DND-41 (cell line): ENCODE data around the gene GCAT.

Source experiments
- ATAC-seq: fragments of 200-7000 bp; cut with Tn5 transposase; 3 replicates; pipeline ENCODE4 v1.9.1; 2021; ENCODE audit warnings: low read depth; ENCODE audit not compliant: insufficient read depth
- DNase-seq: peaks from one replicate; pipeline ENCODE4 v3.0.0-alpha.2; 2020
- H2AFZ ChIP-seq: 2 replicates; pipeline ENCODE4 v1.6.0; 2012; ENCODE audit warnings: low read depth, low read length
- H3K27ac ChIP-seq: 2 replicates; pipeline ENCODE4 v1.5.1; 2012; ENCODE audit warnings: low read length, inconsistent platforms
- H3K27me3 ChIP-seq: fragments of 200-600 bp; sonication (generic); 2 replicates; pipeline ENCODE4 v1.6.0; 2012; ENCODE audit warnings: low read length, mild to moderate bottlenecking, inconsistent platforms; ENCODE audit not compliant: insufficient read depth, poor library complexity
- H3K36me3 ChIP-seq: 2 replicates; pipeline ENCODE4 v1.5.1; 2012; ENCODE audit warnings: low read length, inconsistent platforms; ENCODE audit not compliant: insufficient read depth
- H3K4me1 ChIP-seq: 2 replicates; pipeline ENCODE4 v1.5.1; 2012; ENCODE audit warnings: mild to moderate bottlenecking, low read length; ENCODE audit not compliant: insufficient read depth
- H3K4me2 ChIP-seq: 2 replicates; pipeline ENCODE4 v1.6.0; 2012; ENCODE audit warnings: mild to moderate bottlenecking, moderate library complexity, low read length, inconsistent platforms; ENCODE audit not compliant: insufficient read depth
- H3K4me3 ChIP-seq, 2 experiments: fragments of 200-600 bp in 1 of 2; shearing (Covaris generic) in 1 of 2; 2 replicates each; pipeline ENCODE4 v1.5.1; 2012 to 2016; ENCODE audit warnings: inconsistent platforms in 2 of 2, low read length in 2 of 2, mild to moderate bottlenecking in 2 of 2, low read depth in 1 of 2, moderate library complexity in 1 of 2
- H3K79me2 ChIP-seq: 2 replicates; pipeline ENCODE4 v1.6.0; 2012; ENCODE audit warnings: low read length, inconsistent platforms; ENCODE audit not compliant: insufficient read depth
- H3K9ac ChIP-seq: 2 replicates; pipeline ENCODE4 v1.6.0; 2012; ENCODE audit warnings: low read depth, mild to moderate bottlenecking, inconsistent platforms, low read length, moderate library complexity
- H3K9me3 ChIP-seq: 2 replicates; pipeline ENCODE4 v1.5.1; 2012; ENCODE audit warnings: low read length, moderate library complexity, mild to moderate bottlenecking, inconsistent platforms; ENCODE audit not compliant: insufficient read depth, severe bottlenecking
- H4K20me1 ChIP-seq: 2 replicates; pipeline ENCODE4 v1.6.0; 2012; ENCODE audit warnings: low read length; ENCODE audit not compliant: insufficient read depth
- EZH2 ChIP-seq: IDR thresholded peaks from 3 replicates; pipeline ENCODE4 v1.6.1; 2012; ENCODE audit warnings: borderline replicate concordance, low read depth, mild to moderate bottlenecking, moderate library complexity, low read length, inconsistent platforms; ENCODE audit not compliant: severe bottlenecking
- TF ChIP-seq, protein P1 (sequence below): IDR thresholded peaks from 2 replicates; pipeline ENCODE4 v1.5.1; 2012; ENCODE audit warnings: borderline replicate concordance, low read length, moderate library complexity, mild to moderate bottlenecking; ENCODE audit not compliant: poor library complexity, severe bottlenecking; ENCODE audit errors: extremely low read depth

The GCAT gene

DNA sequence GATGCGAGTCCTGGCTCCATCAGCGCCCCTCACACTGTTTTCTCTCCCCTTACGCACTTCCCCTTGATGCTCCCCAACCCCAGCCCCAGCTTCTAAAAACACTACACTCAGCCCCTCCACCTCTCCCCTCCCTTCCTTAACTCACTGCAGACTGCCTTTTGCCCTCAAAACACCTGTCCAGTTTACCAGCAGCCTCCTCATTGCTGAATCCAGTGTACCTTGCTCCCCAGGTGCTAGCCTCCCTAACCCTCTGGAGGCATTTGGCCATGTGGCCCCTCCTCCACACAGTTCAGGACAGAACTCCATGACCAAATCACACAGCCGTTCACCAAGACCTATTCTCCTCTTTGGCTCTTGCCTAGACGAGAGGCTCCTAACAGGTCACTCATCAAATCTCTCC, 12.6 kb downstream of the GCAT start:
- H2AFZ ChIP-seq: no peak overlapping the region
- no peaks in the 10 kb centered on the region for H3K79me2 ChIP-seq
- H3K9ac ChIP-seq: no peak overlapping the region
- no peak for TF ChIP-seq EZH2
- TF ChIP-seq, protein P1, sequence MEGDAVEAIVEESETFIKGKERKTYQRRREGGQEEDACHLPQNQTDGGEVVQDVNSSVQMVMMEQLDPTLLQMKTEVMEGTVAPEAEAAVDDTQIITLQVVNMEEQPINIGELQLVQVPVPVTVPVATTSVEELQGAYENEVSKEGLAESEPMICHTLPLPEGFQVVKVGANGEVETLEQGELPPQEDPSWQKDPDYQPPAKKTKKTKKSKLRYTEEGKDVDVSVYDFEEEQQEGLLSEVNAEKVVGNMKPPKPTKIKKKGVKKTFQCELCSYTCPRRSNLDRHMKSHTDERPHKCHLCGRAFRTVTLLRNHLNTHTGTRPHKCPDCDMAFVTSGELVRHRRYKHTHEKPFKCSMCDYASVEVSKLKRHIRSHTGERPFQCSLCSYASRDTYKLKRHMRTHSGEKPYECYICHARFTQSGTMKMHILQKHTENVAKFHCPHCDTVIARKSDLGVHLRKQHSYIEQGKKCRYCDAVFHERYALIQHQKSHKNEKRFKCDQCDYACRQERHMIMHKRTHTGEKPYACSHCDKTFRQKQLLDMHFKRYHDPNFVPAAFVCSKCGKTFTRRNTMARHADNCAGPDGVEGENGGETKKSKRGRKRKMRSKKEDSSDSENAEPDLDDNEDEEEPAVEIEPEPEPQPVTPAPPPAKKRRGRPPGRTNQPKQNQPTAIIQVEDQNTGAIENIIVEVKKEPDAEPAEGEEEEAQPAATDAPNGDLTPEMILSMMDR: no peak
- H3K4me3 ChIP-seq: no peak overlapping the region
- H3K27ac ChIP-seq: no peak overlapping the region
- H4K20me1 ChIP-seq: no peaks in the 10 kb centered on the region
- peaks cover 15% of the 10 kb centered on the region for H3K36me3 ChIP-seq
- H3K27me3 ChIP-seq: no peaks in the 10 kb centered on the region
- no peak overlapping the region for H3K4me2 ChIP-seq
- DNase-seq (no peak), ATAC-seq (no peak)
- peaks cover 7% of the 10 kb centered on the region for H3K4me1 ChIP-seq
- no peaks in the 10 kb centered on the region for H3K9me3 ChIP-seq

DNA sequence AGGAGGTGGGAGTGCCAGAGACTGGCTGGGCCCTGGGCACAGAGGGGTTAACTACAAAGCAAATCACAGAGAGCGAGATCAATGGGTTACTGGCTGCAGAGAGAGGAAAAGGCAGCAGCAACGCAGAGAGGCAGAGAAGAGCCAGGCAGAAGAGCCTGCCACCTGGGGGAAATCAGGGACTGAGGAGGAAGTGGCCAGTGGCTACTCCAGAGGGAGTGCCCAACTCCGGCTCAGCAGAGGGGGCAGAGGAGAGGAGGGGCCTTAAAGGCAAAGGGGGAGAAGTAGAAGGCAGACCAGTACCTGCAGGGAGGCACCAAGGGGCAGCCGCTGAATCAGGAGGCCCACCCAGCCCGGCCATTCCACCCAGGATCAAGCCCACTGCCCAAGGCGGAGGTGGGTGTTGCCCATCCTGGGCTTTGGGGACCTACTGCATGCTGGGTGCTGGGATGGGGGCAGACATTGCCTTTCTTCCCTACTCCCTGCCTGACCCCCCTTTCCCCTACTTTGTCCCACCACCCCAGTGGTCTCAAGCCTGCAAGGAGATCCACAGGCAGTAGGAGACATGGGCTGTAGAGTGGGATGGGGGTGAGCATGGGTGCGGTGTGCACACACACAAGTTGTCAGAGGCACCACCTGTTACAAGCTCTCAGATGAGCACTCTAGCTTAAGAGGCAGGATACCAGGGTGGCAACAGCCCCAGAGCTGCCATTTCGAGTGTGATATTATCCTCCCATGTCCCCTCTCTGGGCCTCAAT, 14.5 kb downstream of the GCAT start:
- Histone ChIP-seq H3K27ac (no peak overlapping the region), H3K79me2 (no peaks in the 10 kb centered on the region), H4K20me1 (no peaks in the 10 kb centered on the region), H3K4me2 (no peak overlapping the region), H3K4me1 (peaks cover 6% of the 10 kb centered on the region), H3K27me3 (no peaks in the 10 kb centered on the region), H3K36me3 (no peaks in the 10 kb centered on the region), H2AFZ (no peak overlapping the region), H3K9me3 (no peaks in the 10 kb centered on the region), H3K4me3 (no peak overlapping the region), H3K9ac (no peak overlapping the region)
- ATAC-seq (no peak), DNase-seq (no peak)
- TF ChIP-seq, protein P1: no peak

DNA sequence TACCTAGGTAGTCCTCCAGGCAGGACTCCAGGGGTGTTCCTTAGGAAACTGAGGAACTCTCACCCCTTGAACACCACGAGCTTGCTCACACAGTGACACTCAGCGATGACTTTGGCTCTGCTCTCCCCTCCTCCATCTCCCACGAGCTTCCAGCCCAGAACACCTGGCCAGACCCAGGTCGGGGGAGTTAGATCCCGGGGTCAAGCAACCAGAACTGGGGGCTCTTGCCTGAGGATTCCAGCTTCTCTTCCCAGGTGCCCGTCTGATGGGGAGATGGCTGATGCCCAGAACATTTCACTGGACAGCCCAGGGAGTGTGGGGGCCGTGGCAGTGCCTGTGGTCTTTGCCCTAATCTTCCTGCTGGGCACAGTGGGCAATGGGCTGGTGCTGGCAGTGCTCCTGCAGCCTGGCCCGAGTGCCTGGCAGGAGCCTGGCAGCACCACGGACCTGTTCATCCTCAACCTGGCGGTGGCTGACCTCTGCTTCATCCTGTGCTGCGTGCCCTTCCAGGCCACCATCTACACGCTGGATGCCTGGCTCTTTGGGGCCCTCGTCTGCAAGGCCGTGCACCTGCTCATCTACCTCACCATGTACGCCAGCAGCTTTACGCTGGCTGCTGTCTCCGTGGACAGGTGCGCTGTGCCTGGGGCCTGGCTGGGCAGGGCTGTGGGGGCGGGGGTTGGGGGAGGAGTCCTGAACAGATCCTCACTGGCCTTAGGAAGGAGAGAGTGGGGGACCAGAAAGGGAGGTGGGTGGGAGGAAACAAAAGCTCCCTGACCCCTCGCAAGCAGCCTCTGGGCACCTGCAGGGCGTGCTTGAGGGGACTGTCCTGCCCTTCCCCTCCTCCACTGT, 15.6 kb downstream of the GCAT start, which contains the start of gene GALR3:
TSS of gene GALR3 (plus strand) at position 249 of the 852 bp plus-strand sequence. CDS start at position 274, 25 bp downstream.
- H2AFZ ChIP-seq: no peak within 1 kb of the TSS
- no peak within 1 kb of the TSS for H3K4me3 ChIP-seq
- no peaks in the 10 kb centered on the region for H3K4me1 ChIP-seq
- no peaks in the 10 kb centered on the region for H4K20me1 ChIP-seq
- H3K36me3 ChIP-seq: no peaks in the 10 kb centered on the region
- no peak within 1 kb of the TSS for H3K9ac ChIP-seq
- no peak within 1 kb of the TSS for H3K27ac ChIP-seq
- no peak for TF ChIP-seq EZH2
- TF ChIP-seq, protein P1: no peak
- DNase-seq: no peak
- no peaks in the 10 kb centered on the region for H3K79me2 ChIP-seq
- H3K9me3 ChIP-seq: no peaks in the 10 kb centered on the region
- ATAC-seq: no peak
- no peaks in the 10 kb centered on the region for H3K27me3 ChIP-seq
- no peak within 1 kb of the TSS for H3K4me2 ChIP-seq
